ENCODE results near the gene MYG1. TPM values are rescaled to one million over a fixed set of nuclear protein-coding genes. Genes with fewer than 3 reads are reported as not detected.

MYG1 gene
- total and polyA plus RNA-seq, 2 of the 13 experiments (the other 11 are each of a cell fraction or from before 2014, with no cell fraction given) = 38.6 to 58.0 TPM

DNA sequence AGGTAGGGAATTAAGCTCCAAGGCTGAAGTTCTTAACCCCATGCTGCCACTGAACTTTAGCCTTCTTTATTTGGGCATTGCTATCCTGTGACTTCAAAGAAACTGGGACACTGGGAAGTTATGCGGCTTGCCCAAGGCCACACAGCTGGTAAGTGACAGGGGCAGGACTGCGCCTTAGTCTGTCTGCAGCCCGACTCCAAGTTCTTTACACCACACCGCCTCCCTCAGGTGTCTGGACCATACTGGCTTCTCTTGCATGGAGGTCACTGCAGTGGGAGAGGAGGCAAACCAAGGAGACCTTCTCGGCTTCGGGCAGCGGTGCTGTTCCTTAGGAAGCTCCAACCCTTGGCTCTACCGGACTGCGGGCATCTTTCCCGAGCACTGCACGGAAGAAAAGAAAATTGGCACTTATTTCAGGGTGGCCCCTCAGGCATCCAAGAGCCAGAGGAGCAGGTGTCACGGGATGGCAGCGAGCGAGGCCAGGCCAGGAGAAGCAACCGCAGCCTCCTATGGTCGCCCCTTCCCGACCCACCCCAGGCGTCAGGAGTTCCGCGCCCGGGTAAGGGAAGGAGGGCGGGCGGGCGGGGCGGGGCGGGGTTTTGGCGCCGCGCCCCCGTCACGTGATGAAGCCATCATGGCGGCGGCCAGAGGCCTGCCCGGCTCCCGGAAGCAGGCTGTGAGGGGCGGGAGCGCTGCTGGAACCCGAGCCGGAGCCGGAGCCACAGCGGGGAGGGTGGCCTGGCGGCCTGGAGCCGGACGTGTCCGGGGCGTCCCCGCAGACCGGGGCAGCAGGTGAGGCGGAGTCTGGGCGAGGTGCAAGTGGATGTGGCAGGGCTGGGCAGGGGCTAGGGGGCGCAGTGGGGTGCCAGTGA lies 47.8 kb upstream of the MYG1 start (continued):
- TF ChIP-seq, protein P1, sequence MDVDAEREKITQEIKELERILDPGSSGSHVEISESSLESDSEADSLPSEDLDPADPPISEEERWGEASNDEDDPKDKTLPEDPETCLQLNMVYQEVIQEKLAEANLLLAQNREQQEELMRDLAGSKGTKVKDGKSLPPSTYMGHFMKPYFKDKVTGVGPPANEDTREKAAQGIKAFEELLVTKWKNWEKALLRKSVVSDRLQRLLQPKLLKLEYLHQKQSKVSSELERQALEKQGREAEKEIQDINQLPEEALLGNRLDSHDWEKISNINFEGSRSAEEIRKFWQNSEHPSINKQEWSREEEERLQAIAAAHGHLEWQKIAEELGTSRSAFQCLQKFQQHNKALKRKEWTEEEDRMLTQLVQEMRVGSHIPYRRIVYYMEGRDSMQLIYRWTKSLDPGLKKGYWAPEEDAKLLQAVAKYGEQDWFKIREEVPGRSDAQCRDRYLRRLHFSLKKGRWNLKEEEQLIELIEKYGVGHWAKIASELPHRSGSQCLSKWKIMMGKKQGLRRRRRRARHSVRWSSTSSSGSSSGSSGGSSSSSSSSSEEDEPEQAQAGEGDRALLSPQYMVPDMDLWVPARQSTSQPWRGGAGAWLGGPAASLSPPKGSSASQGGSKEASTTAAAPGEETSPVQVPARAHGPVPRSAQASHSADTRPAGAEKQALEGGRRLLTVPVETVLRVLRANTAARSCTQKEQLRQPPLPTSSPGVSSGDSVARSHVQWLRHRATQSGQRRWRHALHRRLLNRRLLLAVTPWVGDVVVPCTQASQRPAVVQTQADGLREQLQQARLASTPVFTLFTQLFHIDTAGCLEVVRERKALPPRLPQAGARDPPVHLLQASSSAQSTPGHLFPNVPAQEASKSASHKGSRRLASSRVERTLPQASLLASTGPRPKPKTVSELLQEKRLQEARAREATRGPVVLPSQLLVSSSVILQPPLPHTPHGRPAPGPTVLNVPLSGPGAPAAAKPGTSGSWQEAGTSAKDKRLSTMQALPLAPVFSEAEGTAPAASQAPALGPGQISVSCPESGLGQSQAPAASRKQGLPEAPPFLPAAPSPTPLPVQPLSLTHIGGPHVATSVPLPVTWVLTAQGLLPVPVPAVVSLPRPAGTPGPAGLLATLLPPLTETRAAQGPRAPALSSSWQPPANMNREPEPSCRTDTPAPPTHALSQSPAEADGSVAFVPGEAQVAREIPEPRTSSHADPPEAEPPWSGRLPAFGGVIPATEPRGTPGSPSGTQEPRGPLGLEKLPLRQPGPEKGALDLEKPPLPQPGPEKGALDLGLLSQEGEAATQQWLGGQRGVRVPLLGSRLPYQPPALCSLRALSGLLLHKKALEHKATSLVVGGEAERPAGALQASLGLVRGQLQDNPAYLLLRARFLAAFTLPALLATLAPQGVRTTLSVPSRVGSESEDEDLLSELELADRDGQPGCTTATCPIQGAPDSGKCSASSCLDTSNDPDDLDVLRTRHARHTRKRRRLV (CRISPR knock-in tag; IDR thresholded peaks at IDR 0.05) = no peak
- TF ChIP-seq, protein P2, sequence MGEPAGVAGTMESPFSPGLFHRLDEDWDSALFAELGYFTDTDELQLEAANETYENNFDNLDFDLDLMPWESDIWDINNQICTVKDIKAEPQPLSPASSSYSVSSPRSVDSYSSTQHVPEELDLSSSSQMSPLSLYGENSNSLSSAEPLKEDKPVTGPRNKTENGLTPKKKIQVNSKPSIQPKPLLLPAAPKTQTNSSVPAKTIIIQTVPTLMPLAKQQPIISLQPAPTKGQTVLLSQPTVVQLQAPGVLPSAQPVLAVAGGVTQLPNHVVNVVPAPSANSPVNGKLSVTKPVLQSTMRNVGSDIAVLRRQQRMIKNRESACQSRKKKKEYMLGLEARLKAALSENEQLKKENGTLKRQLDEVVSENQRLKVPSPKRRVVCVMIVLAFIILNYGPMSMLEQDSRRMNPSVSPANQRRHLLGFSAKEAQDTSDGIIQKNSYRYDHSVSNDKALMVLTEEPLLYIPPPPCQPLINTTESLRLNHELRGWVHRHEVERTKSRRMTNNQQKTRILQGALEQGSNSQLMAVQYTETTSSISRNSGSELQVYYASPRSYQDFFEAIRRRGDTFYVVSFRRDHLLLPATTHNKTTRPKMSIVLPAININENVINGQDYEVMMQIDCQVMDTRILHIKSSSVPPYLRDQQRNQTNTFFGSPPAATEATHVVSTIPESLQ (CRISPR knock-in tag; conservative IDR thresholded peaks at IDR 0.05) = no peak
- TF ChIP-seq, protein P3, sequence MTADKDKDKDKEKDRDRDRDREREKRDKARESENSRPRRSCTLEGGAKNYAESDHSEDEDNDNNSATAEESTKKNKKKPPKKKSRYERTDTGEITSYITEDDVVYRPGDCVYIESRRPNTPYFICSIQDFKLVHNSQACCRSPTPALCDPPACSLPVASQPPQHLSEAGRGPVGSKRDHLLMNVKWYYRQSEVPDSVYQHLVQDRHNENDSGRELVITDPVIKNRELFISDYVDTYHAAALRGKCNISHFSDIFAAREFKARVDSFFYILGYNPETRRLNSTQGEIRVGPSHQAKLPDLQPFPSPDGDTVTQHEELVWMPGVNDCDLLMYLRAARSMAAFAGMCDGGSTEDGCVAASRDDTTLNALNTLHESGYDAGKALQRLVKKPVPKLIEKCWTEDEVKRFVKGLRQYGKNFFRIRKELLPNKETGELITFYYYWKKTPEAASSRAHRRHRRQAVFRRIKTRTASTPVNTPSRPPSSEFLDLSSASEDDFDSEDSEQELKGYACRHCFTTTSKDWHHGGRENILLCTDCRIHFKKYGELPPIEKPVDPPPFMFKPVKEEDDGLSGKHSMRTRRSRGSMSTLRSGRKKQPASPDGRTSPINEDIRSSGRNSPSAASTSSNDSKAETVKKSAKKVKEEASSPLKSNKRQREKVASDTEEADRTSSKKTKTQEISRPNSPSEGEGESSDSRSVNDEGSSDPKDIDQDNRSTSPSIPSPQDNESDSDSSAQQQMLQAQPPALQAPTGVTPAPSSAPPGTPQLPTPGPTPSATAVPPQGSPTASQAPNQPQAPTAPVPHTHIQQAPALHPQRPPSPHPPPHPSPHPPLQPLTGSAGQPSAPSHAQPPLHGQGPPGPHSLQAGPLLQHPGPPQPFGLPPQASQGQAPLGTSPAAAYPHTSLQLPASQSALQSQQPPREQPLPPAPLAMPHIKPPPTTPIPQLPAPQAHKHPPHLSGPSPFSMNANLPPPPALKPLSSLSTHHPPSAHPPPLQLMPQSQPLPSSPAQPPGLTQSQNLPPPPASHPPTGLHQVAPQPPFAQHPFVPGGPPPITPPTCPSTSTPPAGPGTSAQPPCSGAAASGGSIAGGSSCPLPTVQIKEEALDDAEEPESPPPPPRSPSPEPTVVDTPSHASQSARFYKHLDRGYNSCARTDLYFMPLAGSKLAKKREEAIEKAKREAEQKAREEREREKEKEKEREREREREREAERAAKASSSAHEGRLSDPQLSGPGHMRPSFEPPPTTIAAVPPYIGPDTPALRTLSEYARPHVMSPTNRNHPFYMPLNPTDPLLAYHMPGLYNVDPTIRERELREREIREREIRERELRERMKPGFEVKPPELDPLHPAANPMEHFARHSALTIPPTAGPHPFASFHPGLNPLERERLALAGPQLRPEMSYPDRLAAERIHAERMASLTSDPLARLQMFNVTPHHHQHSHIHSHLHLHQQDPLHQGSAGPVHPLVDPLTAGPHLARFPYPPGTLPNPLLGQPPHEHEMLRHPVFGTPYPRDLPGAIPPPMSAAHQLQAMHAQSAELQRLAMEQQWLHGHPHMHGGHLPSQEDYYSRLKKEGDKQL (CRISPR knock-in tag; IDR thresholded peaks at IDR 0.05; ENCODE audit: low read depth) = no peak
- TF ChIP-seq, protein P4, sequence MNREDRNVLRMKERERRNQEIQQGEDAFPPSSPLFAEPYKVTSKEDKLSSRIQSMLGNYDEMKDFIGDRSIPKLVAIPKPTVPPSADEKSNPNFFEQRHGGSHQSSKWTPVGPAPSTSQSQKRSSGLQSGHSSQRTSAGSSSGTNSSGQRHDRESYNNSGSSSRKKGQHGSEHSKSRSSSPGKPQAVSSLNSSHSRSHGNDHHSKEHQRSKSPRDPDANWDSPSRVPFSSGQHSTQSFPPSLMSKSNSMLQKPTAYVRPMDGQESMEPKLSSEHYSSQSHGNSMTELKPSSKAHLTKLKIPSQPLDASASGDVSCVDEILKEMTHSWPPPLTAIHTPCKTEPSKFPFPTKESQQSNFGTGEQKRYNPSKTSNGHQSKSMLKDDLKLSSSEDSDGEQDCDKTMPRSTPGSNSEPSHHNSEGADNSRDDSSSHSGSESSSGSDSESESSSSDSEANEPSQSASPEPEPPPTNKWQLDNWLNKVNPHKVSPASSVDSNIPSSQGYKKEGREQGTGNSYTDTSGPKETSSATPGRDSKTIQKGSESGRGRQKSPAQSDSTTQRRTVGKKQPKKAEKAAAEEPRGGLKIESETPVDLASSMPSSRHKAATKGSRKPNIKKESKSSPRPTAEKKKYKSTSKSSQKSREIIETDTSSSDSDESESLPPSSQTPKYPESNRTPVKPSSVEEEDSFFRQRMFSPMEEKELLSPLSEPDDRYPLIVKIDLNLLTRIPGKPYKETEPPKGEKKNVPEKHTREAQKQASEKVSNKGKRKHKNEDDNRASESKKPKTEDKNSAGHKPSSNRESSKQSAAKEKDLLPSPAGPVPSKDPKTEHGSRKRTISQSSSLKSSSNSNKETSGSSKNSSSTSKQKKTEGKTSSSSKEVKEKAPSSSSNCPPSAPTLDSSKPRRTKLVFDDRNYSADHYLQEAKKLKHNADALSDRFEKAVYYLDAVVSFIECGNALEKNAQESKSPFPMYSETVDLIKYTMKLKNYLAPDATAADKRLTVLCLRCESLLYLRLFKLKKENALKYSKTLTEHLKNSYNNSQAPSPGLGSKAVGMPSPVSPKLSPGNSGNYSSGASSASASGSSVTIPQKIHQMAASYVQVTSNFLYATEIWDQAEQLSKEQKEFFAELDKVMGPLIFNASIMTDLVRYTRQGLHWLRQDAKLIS (CRISPR knock-in tag; IDR thresholded peaks at IDR 0.05) = 0 out of 2 replicates have a peak, but pooled peaks have one; percentile 32
- TF ChIP-seq ZNF556 (CRISPR knock-in tag; IDR thresholded peaks at IDR 0.05; ENCODE audit: borderline replicate concordance) (0 out of 2 replicates have a peak, but pooled peaks have one; percentile 19), XRCC5 (optimal IDR thresholded peaks at IDR 0.05; ENCODE audit: low read length) (no peak), TCF12 (IDR thresholded peaks at IDR 0.05) (no peak), TCF12 (CRISPR knock-in tag; IDR thresholded peaks at IDR 0.05) (no peak)
- TF ChIP-seq, protein P5, sequence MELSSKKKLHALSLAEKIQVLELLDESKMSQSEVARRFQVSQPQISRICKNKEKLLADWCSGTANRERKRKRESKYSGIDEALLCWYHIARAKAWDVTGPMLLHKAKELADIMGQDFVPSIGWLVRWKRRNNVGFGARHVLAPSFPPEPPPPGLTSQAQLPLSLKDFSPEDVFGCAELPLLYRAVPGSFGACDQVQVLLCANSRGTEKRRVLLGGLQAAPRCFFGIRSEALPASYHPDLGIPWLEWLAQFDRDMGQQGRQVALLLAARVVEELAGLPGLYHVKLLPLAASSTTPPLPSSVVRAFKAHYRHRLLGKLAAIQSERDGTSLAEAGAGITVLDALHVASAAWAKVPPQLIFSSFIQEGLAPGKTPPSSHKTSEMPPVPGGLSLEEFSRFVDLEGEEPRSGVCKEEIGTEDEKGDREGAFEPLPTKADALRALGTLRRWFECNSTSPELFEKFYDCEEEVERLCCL (CRISPR knock-in tag; IDR thresholded peaks at IDR 0.05; ENCODE audit: borderline replicate concordance) = no peak

Measured in HepG2 (cell line).